HCT116 (cell line): ENCODE measurements around the gene LTC4S. TPM values are rescaled to one million over a fixed set of nuclear protein-coding genes. Genes with fewer than 3 reads are reported as not detected.

ENCODE experiments used
- ATAC-seq: fragments of 200-7000 bp; cut with Tn5 transposase; 2 replicates; pipeline ENCODE4 v1.9.1; 2020; ENCODE audit warnings: mild to moderate bottlenecking, moderate library complexity
- BruUV-seq: library from RNA; stranded (reverse); fragments of 400-500 nt; replicated peaks from 2 replicates; lab custom pipeline; 2021; lab: Mats Ljungman, UMichigan
- CTCF ChIA-PET: fragments of 300-600 bp; sonication (Branson Sonifier 250); formaldehyde crosslinking; loops from one replicate; lab custom pipeline; 2021; ENCODE audit warnings: antibody characterized with exemption; lab: Charles Lee
- POLR2A ChIA-PET: fragments of 300-600, 350-600 bp; sonication (Branson Sonifier 250); formaldehyde crosslinking; loops from one replicate; lab custom pipeline; 2021; ENCODE audit warnings: antibody characterized with exemption; lab: Charles Lee
- RAD21 ChIA-PET, 2 experiments: fragments of 300-600 bp; sonication (Branson Sonifier 250); formaldehyde crosslinking; loops; one replicate each; lab custom pipeline; 2023; ENCODE audit warnings: low total read pairs in 2 of 2; ENCODE audit not compliant: uncharacterized antibody in 2 of 2, unreplicated experiment in 2 of 2, low non-redundant PET in 1 of 2; lab: Charles Lee
- DNase-seq: peaks from one replicate; pipeline ENCODE4 v3.0.0-alpha.2; 2010; ENCODE audit warnings: low read depth, low spot score
- H2AFZ ChIP-seq: fragments of 200-600 bp; shearing (Covaris generic), sonication (generic); 2 replicates; pipeline ENCODE4 v1.6.1; 2017; ENCODE audit warnings: low read depth, mixed run types, mixed read lengths, antibody characterized with exemption, low read length; ENCODE audit not compliant: poor library complexity, severe bottlenecking
- H3K27ac ChIP-seq: 2 replicates; pipeline ENCODE4 v1.5.1; 2012; ENCODE audit warnings: low read depth, low read length
- H3K27me3 ChIP-seq: fragments of 200-600 bp; sonication (generic); 2 replicates; pipeline ENCODE4 v1.6.1; 2016; ENCODE audit warnings: mixed run types, low read length, mixed read lengths; ENCODE audit not compliant: insufficient read depth
- H3K36me3 ChIP-seq, 2 experiments: fragments of 200-500 bp in 1 of 2; fragments of 200-600 bp in 1 of 2; sonication (Bioruptor generic) in 1 of 2; sonication (generic) in 1 of 2; 2 replicates each; pipeline versions ENCODE4 v1.5.1 to v1.6.1; 2014 to 2016; ENCODE audit warnings: low read length in 2 of 2, inconsistent platforms in 1 of 2, mixed read lengths in 1 of 2, mixed run types in 1 of 2; ENCODE audit not compliant: insufficient read depth in 2 of 2, control insufficient read depth in 1 of 2
- H3K4me1 ChIP-seq, 2 experiments: fragments of 200-600 bp in 1 of 2; sonication (generic) in 1 of 2; 2 replicates each; pipeline versions ENCODE4 v1.5.1 to v1.6.1; 2012 to 2017; ENCODE audit warnings: low read length in 2 of 2, inconsistent platforms in 1 of 2, mild to moderate bottlenecking in 1 of 2, mixed read lengths in 1 of 2, mixed run types in 1 of 2, moderate library complexity in 1 of 2; ENCODE audit not compliant: insufficient read depth in 2 of 2, control insufficient read depth in 1 of 2
- H3K4me2 ChIP-seq: fragments of 200-600 bp; sonication (generic); 2 replicates; pipeline ENCODE4 v1.6.1; 2017; ENCODE audit warnings: mixed run types, low read length, mixed read lengths
- H3K4me3 ChIP-seq, 2 experiments: fragments of 200-600 bp in 1 of 2; sonication (generic) in 1 of 2; replicated peaks in 1 of 2; 2 replicates each; pipeline ENCODE4 v1.5.1; 2011 to 2016; ENCODE audit warnings: low read length in 2 of 2, control low read depth in 1 of 2, low read depth in 1 of 2, mild to moderate bottlenecking in 1 of 2, mixed read lengths in 1 of 2, mixed run types in 1 of 2
- H3K79me2 ChIP-seq: fragments of 200-600 bp; sonication (generic); 2 replicates; pipeline ENCODE4 v1.6.1; 2017; ENCODE audit warnings: mild to moderate bottlenecking, mixed run types, low read length, moderate library complexity, mixed read lengths; ENCODE audit not compliant: insufficient read depth
- H3K9ac ChIP-seq: fragments of 200-600 bp; sonication (generic); 2 replicates; pipeline ENCODE4 v1.6.1; 2016; ENCODE audit warnings: low read length, mixed read lengths
- H3K9me2 ChIP-seq: fragments of 200-600 bp; sonication (generic), shearing (Covaris generic); 2 replicates; pipeline ENCODE4 v1.6.1; 2017; ENCODE audit warnings: mixed run types, mild to moderate bottlenecking, moderate library complexity; ENCODE audit not compliant: insufficient read depth
- H3K9me3 ChIP-seq, 2 experiments: fragments of 200-500 bp in 1 of 2; fragments of 200-600 bp in 1 of 2; sonication (Bioruptor generic) in 1 of 2; sonication (generic) in 1 of 2; 2 replicates each; pipeline ENCODE4 v1.6.1; 2014 to 2017; ENCODE audit warnings: low read length in 2 of 2, mixed read lengths in 2 of 2, inconsistent platforms in 1 of 2, low read depth in 1 of 2, mild to moderate bottlenecking in 1 of 2, mixed run types in 1 of 2, moderate library complexity in 1 of 2; ENCODE audit not compliant: control insufficient read depth in 1 of 2, insufficient read depth in 1 of 2
- H4K20me1 ChIP-seq: fragments of 200-600 bp; sonication (generic), shearing (Covaris generic); 2 replicates; pipeline ENCODE4 v1.6.1; 2017; ENCODE audit warnings: mixed run types, mild to moderate bottlenecking, moderate library complexity; ENCODE audit not compliant: insufficient read depth
- CBX3 ChIP-seq: IDR thresholded peaks from 2 replicates; pipeline ENCODE4 v1.6.1; 2012; ENCODE audit warnings: low read depth
- FOSL1 ChIP-seq: IDR thresholded peaks from 2 replicates; pipeline ENCODE4 v1.6.1; 2012; ENCODE audit warnings: low read depth
- SIN3A ChIP-seq: IDR thresholded peaks from 2 replicates; pipeline ENCODE4 v1.6.1; 2012; ENCODE audit warnings: low read depth
- ZFX ChIP-seq: fragments of 450-650 bp; IDR thresholded peaks from 2 replicates; pipeline ENCODE4 v1.6.1; 2017
- intact Hi-C: fragments of 100-400 bp; cut with micrococcal nuclease; formaldehyde crosslinking; loops from 2 replicates; pipeline ENCODE4 v1.10.0; 2022
- total RNA-seq: library from RNA; stranded (reverse); gene quantifications from one replicate; pipeline ENCODE4 v1.2.1, GENCODE V29; 2021; ENCODE audit not compliant: unreplicated experiment
- TF ChIP-seq, protein P1 (sequence below), 3 experiments: fragments of 200-600 bp in 1 of 3; sonication (generic) in 1 of 3; IDR thresholded peaks in 2 of 3; conservative IDR thresholded peaks in 1 of 3; 2 replicates each; pipeline ENCODE4 v1.5.1; 2012 to 2017; ENCODE audit warnings: low read depth in 2 of 3, low read length in 2 of 3, antibody characterized with exemption in 1 of 3, borderline replicate concordance in 1 of 3, control low read depth in 1 of 3, mild to moderate bottlenecking in 1 of 3, mixed read lengths in 1 of 3, mixed run types in 1 of 3, moderate library complexity in 1 of 3; ENCODE audit not compliant: insufficient read depth in 1 of 3
- TF ChIP-seq, protein P2 (sequence below): IDR thresholded peaks from 2 replicates; pipeline ENCODE4 v1.6.1; 2012
- TF ChIP-seq, protein P3 (sequence below): IDR thresholded peaks from 2 replicates; pipeline ENCODE4 v1.6.1; 2012
- TF ChIP-seq, protein P4 (sequence below): IDR thresholded peaks from 2 replicates; pipeline ENCODE4 v1.6.1; 2011; ENCODE audit warnings: mild to moderate bottlenecking, low read length, moderate library complexity; ENCODE audit not compliant: insufficient replicate concordance; ENCODE audit errors: extremely low read depth

The LTC4S gene
- total RNA-seq, 1 experiment from 2014 or later: 5.0 TPM

DNA sequence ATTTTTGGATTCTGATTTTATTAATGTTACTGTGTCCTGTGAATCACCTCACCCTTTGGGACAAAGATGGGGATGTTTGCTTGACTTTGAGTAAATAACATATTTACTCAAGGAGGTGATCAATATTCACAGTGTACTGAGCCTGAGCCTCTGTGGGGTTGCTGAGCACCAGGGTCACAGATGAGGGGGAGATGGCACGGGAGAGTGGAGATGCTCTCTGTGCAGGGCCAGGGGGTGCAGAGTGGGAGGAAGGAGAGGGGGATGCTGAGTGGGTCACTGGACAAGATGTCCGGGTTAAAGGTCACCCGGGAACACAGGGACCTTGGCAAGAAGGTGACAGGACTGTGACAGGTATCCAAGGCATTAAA lies 30.9 kb downstream of the LTC4S start:
- Histone ChIP-seq H3K79me2 (peaks cover 80% of the 10 kb centered on the region), H3K9ac (no peak overlapping the region), H3K27ac (no peak overlapping the region), H4K20me1 (peaks cover 12% of the 10 kb centered on the region; the same call in 1 of the 2 replicates), H2AFZ (no peak overlapping the region), H3K4me1 (peaks cover 14 to 30% of the 10 kb centered on the region in 2 experiments), H3K27me3 (no peaks in the 10 kb centered on the region), H3K9me2 (no peaks in the 10 kb centered on the region), H3K4me2 (no peak overlapping the region), H3K9me3 (no peaks in the 10 kb centered on the region), H3K36me3 (peaks cover 49 to 73% of the 10 kb centered on the region in 2 experiments; a peak in 3 of 4 replicates), H3K4me3 (no peak overlapping the region)
- no TSS peak for BruUV-seq
- DNase-seq (no peak), ATAC-seq (no peak)
- ChIA-PET RAD21 (no interaction called here), POLR2A (no interaction called here), CTCF (no interaction called here)
- intact Hi-C loops: no loop called here
- TF ChIP-seq CBX3 (no peak), ZFX (no peak), FOSL1 (no peak)
- TF ChIP-seq, protein P1, sequence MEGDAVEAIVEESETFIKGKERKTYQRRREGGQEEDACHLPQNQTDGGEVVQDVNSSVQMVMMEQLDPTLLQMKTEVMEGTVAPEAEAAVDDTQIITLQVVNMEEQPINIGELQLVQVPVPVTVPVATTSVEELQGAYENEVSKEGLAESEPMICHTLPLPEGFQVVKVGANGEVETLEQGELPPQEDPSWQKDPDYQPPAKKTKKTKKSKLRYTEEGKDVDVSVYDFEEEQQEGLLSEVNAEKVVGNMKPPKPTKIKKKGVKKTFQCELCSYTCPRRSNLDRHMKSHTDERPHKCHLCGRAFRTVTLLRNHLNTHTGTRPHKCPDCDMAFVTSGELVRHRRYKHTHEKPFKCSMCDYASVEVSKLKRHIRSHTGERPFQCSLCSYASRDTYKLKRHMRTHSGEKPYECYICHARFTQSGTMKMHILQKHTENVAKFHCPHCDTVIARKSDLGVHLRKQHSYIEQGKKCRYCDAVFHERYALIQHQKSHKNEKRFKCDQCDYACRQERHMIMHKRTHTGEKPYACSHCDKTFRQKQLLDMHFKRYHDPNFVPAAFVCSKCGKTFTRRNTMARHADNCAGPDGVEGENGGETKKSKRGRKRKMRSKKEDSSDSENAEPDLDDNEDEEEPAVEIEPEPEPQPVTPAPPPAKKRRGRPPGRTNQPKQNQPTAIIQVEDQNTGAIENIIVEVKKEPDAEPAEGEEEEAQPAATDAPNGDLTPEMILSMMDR (IDR thresholded peaks at IDR 0.05 in 2 of 3, conservative IDR thresholded peaks at IDR 0.05 in 1 of 3; ENCODE audit: borderline replicate concordance in 1 of 3, insufficient read depth in 1 of 3, low read depth in 2 of 3, low read length in 2 of 3): no peak
- TF ChIP-seq, protein P2, sequence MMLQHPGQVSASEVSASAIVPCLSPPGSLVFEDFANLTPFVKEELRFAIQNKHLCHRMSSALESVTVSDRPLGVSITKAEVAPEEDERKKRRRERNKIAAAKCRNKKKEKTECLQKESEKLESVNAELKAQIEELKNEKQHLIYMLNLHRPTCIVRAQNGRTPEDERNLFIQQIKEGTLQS: no peak
- TF ChIP-seq, protein P3, sequence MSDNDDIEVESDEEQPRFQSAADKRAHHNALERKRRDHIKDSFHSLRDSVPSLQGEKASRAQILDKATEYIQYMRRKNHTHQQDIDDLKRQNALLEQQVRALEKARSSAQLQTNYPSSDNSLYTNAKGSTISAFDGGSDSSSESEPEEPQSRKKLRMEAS: no peak

DNA sequence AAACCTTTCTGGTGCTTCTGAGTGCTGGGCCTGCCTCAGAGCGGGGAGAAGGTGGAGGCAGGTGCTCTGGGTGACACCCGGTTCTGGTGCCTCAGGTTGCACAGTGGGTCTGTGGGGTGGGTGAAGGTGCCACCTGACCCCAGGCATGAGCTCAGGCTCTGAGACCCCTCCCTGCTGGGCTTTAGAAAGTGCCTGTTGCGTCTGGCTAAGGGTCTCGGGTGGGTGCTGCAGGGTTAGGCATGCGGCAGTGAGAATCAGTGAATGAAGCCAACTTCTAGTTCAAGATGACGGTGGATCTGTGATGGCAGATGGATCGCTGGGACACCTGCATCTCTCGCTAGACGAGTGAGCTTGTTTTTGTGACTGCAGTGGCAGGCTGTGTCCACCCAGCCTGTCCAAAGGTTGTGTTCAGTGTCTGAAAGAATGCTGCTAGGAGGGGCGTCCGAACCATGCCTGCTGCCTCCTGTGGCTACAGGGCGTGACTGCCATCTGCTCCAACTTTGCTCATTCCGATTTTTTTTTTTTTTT lies 31.9 kb downstream of the LTC4S start:
- H4K20me1 ChIP-seq: peaks cover 12% of the 10 kb centered on the region; the same call in 1 of the 2 replicates
- H3K9me3 ChIP-seq: no peaks in the 10 kb centered on the region
- BruUV-seq: no TSS peak
- POLR2A ChIA-PET: no interaction called here
- CTCF ChIA-PET: no interaction called here
- no peak for ATAC-seq
- no peaks in the 10 kb centered on the region for H3K9me2 ChIP-seq
- no peak for TF ChIP-seq SIN3A
- TF ChIP-seq, protein P4, sequence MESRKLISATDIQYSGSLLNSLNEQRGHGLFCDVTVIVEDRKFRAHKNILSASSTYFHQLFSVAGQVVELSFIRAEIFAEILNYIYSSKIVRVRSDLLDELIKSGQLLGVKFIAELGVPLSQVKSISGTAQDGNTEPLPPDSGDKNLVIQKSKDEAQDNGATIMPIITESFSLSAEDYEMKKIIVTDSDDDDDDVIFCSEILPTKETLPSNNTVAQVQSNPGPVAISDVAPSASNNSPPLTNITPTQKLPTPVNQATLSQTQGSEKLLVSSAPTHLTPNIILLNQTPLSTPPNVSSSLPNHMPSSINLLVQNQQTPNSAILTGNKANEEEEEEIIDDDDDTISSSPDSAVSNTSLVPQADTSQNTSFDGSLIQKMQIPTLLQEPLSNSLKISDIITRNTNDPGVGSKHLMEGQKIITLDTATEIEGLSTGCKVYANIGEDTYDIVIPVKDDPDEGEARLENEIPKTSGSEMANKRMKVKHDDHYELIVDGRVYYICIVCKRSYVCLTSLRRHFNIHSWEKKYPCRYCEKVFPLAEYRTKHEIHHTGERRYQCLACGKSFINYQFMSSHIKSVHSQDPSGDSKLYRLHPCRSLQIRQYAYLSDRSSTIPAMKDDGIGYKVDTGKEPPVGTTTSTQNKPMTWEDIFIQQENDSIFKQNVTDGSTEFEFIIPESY: no peak
- TF ChIP-seq, all 23 proteins: peak for 0
- Histone ChIP-seq H3K9ac (no peak overlapping the region), H3K27ac (no peak overlapping the region), H3K36me3 (peaks cover 53 to 80% of the 10 kb centered on the region in 2 experiments; a peak in 3 of 4 replicates), H3K4me1 (peaks cover 6 to 21% of the 10 kb centered on the region in 2 experiments), H3K4me3 (no peak overlapping the region), H3K27me3 (no peaks in the 10 kb centered on the region), H3K79me2 (peaks cover 86% of the 10 kb centered on the region), H2AFZ (no peak overlapping the region), H3K4me2 (no peak overlapping the region)
- RAD21 ChIA-PET: no interaction called here
- DNase-seq: no peak
- intact Hi-C loops: no loop called here
